H1 (cell line): ENCODE data around the gene PKDREJ.

Experiments
- ATF3 ChIP-seq: IDR thresholded peaks from 2 replicates; pipeline ENCODE4 v1.6.1; 2011; ENCODE audit warnings: low read depth, mild to moderate bottlenecking, low read length; ENCODE audit not compliant: insufficient read depth
- CBX8 ChIP-seq: fragments of 300-800, 300-1000 bp; sonication (generic); IDR thresholded peaks from 2 replicates; pipeline ENCODE4 v1.7.1; 2016; ENCODE audit warnings: low read depth, low read length, borderline replicate concordance
- EGR1 ChIP-seq: IDR thresholded peaks from 2 replicates; pipeline ENCODE4 v1.6.1; 2011; ENCODE audit warnings: low read depth, low read length, borderline replicate concordance
- EP300 ChIP-seq, 2 experiments: IDR thresholded peaks; 1 replicate in 1 of 2; 2 replicates in 1 of 2; pipeline ENCODE4 v1.6.1; 2011 to 2012; ENCODE audit warnings: low read depth in 2 of 2, low read length in 2 of 2, mild to moderate bottlenecking in 2 of 2, borderline replicate concordance in 1 of 2, inconsistent platforms in 1 of 2, moderate library complexity in 1 of 2
- RAD21 ChIP-seq, 2 experiments: IDR thresholded peaks in 1 of 2; conservative IDR thresholded peaks in 1 of 2; 2 replicates each; pipeline ENCODE4 v1.6.1; 2011; ENCODE audit warnings: low read depth in 2 of 2, low read length in 2 of 2, improper control_type of control experiment in 1 of 2, inconsistent platforms in 1 of 2, mild to moderate bottlenecking in 1 of 2, moderate library complexity in 1 of 2
- RFX5 ChIP-seq: IDR thresholded peaks from 2 replicates; pipeline ENCODE4 v1.6.1; 2011; ENCODE audit warnings: low read depth, low read length, improper control_type of control experiment, borderline replicate concordance
- RXRA ChIP-seq: IDR thresholded peaks from 2 replicates; pipeline ENCODE4 v1.6.1; 2011; ENCODE audit warnings: low read depth, mild to moderate bottlenecking, low read length, moderate library complexity; ENCODE audit not compliant: insufficient read depth
- SP2 ChIP-seq: IDR thresholded peaks from 2 replicates; pipeline ENCODE4 v1.6.1; 2012; ENCODE audit warnings: mild to moderate bottlenecking, low read length, inconsistent platforms
- YY1 ChIP-seq: IDR thresholded peaks from 2 replicates; pipeline ENCODE4 v1.6.1; 2011; ENCODE audit warnings: low read depth, mild to moderate bottlenecking, low read length
- TF ChIP-seq, protein P1 (sequence below), 3 experiments: IDR thresholded peaks; 1 replicate in 2 of 3; 2 replicates in 1 of 3; pipeline versions ENCODE4 v1.5.1 to v1.6.1; 2011; ENCODE audit warnings: low read length in 3 of 3, mild to moderate bottlenecking in 3 of 3, inconsistent platforms in 2 of 3, low read depth in 1 of 3, moderate library complexity in 1 of 3; ENCODE audit not compliant: insufficient read depth in 1 of 3; ENCODE audit errors: control extremely low read depth in 1 of 3

GRCh38 chr22:46219636-46220035, 43.5 kb downstream of the PKDREJ start:
- TF ChIP-seq RFX5 (no peak), YY1 (no peak), EP300 (IDR thresholded peaks at IDR 0.05; ENCODE audit: borderline replicate concordance in 1 of 2, low read depth in 2 of 2, low read length in 2 of 2) (no peak), ATF3 (no peak), RXRA (no peak), SP2 (no peak), RAD21 (IDR thresholded peaks at IDR 0.05 in 1 of 2, conservative IDR thresholded peaks at IDR 0.05 in 1 of 2; ENCODE audit: low read depth in 2 of 2, low read length in 2 of 2) (no peak), EGR1 (no peak), CBX8 (no peak)
- TF ChIP-seq, protein P1, sequence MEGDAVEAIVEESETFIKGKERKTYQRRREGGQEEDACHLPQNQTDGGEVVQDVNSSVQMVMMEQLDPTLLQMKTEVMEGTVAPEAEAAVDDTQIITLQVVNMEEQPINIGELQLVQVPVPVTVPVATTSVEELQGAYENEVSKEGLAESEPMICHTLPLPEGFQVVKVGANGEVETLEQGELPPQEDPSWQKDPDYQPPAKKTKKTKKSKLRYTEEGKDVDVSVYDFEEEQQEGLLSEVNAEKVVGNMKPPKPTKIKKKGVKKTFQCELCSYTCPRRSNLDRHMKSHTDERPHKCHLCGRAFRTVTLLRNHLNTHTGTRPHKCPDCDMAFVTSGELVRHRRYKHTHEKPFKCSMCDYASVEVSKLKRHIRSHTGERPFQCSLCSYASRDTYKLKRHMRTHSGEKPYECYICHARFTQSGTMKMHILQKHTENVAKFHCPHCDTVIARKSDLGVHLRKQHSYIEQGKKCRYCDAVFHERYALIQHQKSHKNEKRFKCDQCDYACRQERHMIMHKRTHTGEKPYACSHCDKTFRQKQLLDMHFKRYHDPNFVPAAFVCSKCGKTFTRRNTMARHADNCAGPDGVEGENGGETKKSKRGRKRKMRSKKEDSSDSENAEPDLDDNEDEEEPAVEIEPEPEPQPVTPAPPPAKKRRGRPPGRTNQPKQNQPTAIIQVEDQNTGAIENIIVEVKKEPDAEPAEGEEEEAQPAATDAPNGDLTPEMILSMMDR (IDR thresholded peaks at IDR 0.05; ENCODE audit: control extremely low read depth in 1 of 3, insufficient read depth in 1 of 3, low read depth in 1 of 3, low read length in 3 of 3) = no peak
